Measurements from ENCODE around the gene RASSF9.

DNA sequence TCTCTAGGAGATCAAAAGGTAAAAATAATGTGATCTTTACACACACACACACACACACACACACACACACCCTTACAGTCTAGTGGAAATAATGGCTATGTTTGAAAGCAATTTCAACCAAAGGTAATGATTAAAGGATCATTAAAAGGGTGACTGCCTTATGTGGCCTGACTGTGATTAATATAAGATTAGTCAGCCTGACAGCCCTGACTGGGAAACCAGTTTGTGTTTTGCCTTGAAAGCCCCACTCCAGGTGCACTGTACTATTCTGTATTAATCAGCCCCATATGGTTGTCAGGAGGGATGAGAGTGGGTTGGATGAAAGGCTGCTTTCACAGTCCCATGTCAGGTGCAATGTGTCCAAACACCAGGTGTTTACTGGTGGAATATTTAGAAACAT lies 10.5 kb downstream of the RASSF9 start:
- TF ChIP-seq CTCF (IDR thresholded peaks at IDR 0.05) (no peak), POLR2A (IDR thresholded peaks at IDR 0.05) (no peak)
